GM23248 (cell line): ENCODE measurements around the gene SH3BGRL2. TPM values are rescaled to one million over a fixed set of nuclear protein-coding genes. Genes with fewer than 3 reads are reported as not detected.

Source experiments
- DNase-seq: peaks from one replicate; pipeline ENCODE4 v3.0.0-alpha.2; 2015
- H2AFZ ChIP-seq: fragments of 200-600 bp; sonication (generic); 2 replicates; pipeline ENCODE4 v1.6.1; 2016; ENCODE audit warnings: antibody characterized with exemption
- H3F3A ChIP-seq: fragments of 200-600 bp; sonication (generic); 2 replicates; pipeline ENCODE4 v1.6.1; 2016; ENCODE audit warnings: mild to moderate bottlenecking, antibody characterized with exemption, mixed run types; ENCODE audit not compliant: insufficient read depth
- H3K27ac ChIP-seq: fragments of 200-600 bp; sonication (generic); 2 replicates; pipeline ENCODE4 v1.5.1; 2016; ENCODE audit warnings: mild to moderate bottlenecking
- H3K27me3 ChIP-seq: fragments of 200-600 bp; sonication (generic); replicated peaks from 2 replicates; pipeline ENCODE4 v1.6.1; 2016; ENCODE audit warnings: mild to moderate bottlenecking; ENCODE audit not compliant: insufficient read depth
- H3K36me3 ChIP-seq: fragments of 200-600 bp; sonication (generic); 2 replicates; pipeline ENCODE4 v1.6.1; 2016; ENCODE audit warnings: low read depth, mild to moderate bottlenecking
- H3K4me1 ChIP-seq: fragments of 200-600 bp; sonication (generic); 2 replicates; pipeline ENCODE4 v1.6.1; 2016; ENCODE audit warnings: mild to moderate bottlenecking; ENCODE audit not compliant: insufficient read depth
- H3K4me2 ChIP-seq: fragments of 200-600 bp; sonication (generic); one replicate; pipeline ENCODE4 v1.6.1; 2016; ENCODE audit warnings: mild to moderate bottlenecking; ENCODE audit not compliant: unreplicated experiment
- H3K4me3 ChIP-seq: fragments of 200-600 bp; sonication (generic); 2 replicates; pipeline ENCODE4 v1.5.1; 2016; ENCODE audit warnings: mild to moderate bottlenecking
- H3K79me2 ChIP-seq: fragments of 200-600 bp; sonication (generic); 2 replicates; pipeline ENCODE4 v1.6.1; 2016; ENCODE audit warnings: mild to moderate bottlenecking; ENCODE audit not compliant: insufficient read depth
- H3K9ac ChIP-seq: fragments of 200-600 bp; sonication (generic); 2 replicates; pipeline ENCODE4 v1.6.1; 2016; ENCODE audit warnings: mild to moderate bottlenecking
- H3K9me2 ChIP-seq: fragments of 200-600 bp; sonication (generic); 2 replicates; pipeline ENCODE4 v1.6.1; 2016; ENCODE audit warnings: mixed run types, mild to moderate bottlenecking, moderate library complexity; ENCODE audit not compliant: insufficient read depth
- H3K9me3 ChIP-seq: fragments of 200-600 bp; sonication (generic); one replicate; pipeline ENCODE4 v1.6.1; 2017; ENCODE audit warnings: low read depth
- H4K20me1 ChIP-seq: fragments of 200-600 bp; sonication (generic); 2 replicates; pipeline ENCODE4 v1.6.0; 2016; ENCODE audit not compliant: insufficient read depth
- EZH2 ChIP-seq: fragments of 200-600 bp; sonication (generic); IDR thresholded peaks from 2 replicates; pipeline ENCODE4 v1.6.1; 2018; ENCODE audit warnings: antibody characterized with exemption, mild to moderate bottlenecking; ENCODE audit not compliant: insufficient read depth, poor library complexity, severe bottlenecking
- EZH2phosphoT487 ChIP-seq: fragments of 200-600 bp; sonication (generic); IDR thresholded peaks from 2 replicates; pipeline ENCODE4 v1.6.1; 2018; ENCODE audit warnings: antibody characterized with exemption, moderate library complexity, mild to moderate bottlenecking, low read depth; ENCODE audit not compliant: insufficient read depth
- WGBS, 2 experiments: methylation state at CpG; one replicate each; pipeline ENCODE4 v1.1.6; 2015 to 2017; ENCODE audit warnings: low lambda C conversion rate in 2 of 2, low coverage in 1 of 2; ENCODE audit errors: missing lambda C conversion rate in 2 of 2; 5-methylcytosine and 5-hydroxymethylcytosine counted together
- in situ Hi-C: fragments of 300-500 bp; cut with MboI; formaldehyde crosslinking; loops from 2 replicates; pipeline ENCODE4 v1.15.0; 2020
- polyA plus RNA-seq: library from polyadenylated mRNA; unstranded; fragments of >200 nt; fragmentation: Nextera tagmentation; extraction: Ambion mirVana; gene quantifications from 2 replicates; pipeline ENCODE4 v1.2.1, GENCODE V29; 2016
- total RNA-seq: library from RNA; depleted of rRNA; stranded (reverse); fragments of >200 nt; shearing (Covaris generic); gene quantifications from 2 replicates; pipeline ENCODE4 v1.2.3, GENCODE V29; 2014

SH3BGRL2 gene
- total and polyA plus RNA-seq, 2 experiments from 2014 or later, result 1.1 to 2.2 TPM

- H3K4me2 ChIP-seq, result no peak overlapping the region
- H2AFZ ChIP-seq, result no peak overlapping the region
- no peaks in the 10 kb centered on the region for H3K36me3 ChIP-seq
- H3K9ac ChIP-seq, result no peak overlapping the region
- no peaks in the 10 kb centered on the region for H3F3A ChIP-seq
- no peaks in the 10 kb centered on the region for H3K79me2 ChIP-seq
- no peaks in the 10 kb centered on the region for H3K4me1 ChIP-seq
- no peak for TF ChIP-seq EZH2
- no peak for TF ChIP-seq EZH2phosphoT487
- no peak for DNase-seq
- no peaks in the 10 kb centered on the region for H4K20me1 ChIP-seq
- WGBS, 2 experiments, result 93% methylated on average over 5 of the region's 5 CpGs
- H3K9me3 ChIP-seq, result no peaks in the 10 kb centered on the region
- in situ Hi-C loops, result no loop called here
- H3K27me3 ChIP-seq, result no peaks in the 10 kb centered on the region
- H3K4me3 ChIP-seq, result no peak overlapping the region
- no peaks in the 10 kb centered on the region for H3K9me2 ChIP-seq
- no peak overlapping the region for H3K27ac ChIP-seq
These were observed 74.4 kb downstream of the SH3BGRL2 start for GRCh38 chr6:79705456-79705995.

- no peak overlapping the region for H3K4me3 ChIP-seq
- in situ Hi-C loops, result no loop called here
- 75 to 78% methylated on average over 3 of the region's 3 CpGs for WGBS, 2 experiments
- H3K27ac ChIP-seq, result no peak overlapping the region
- DNase-seq, result no peak
- H3K4me1 ChIP-seq, result peaks cover 3% of the 10 kb centered on the region; the same call in 1 of the 2 replicates
- H3K79me2 ChIP-seq, result no peaks in the 10 kb centered on the region
- H4K20me1 ChIP-seq, result no peaks in the 10 kb centered on the region
- TF ChIP-seq EZH2phosphoT487 (no peak), EZH2 (no peak)
- H3K9me2 ChIP-seq, result no peaks in the 10 kb centered on the region
- H3K36me3 ChIP-seq, result no peaks in the 10 kb centered on the region
- H3K4me2 ChIP-seq, result no peak overlapping the region
- H3K9ac ChIP-seq, result no peak overlapping the region
- H3F3A ChIP-seq, result no peaks in the 10 kb centered on the region
- H3K27me3 ChIP-seq, result no peaks in the 10 kb centered on the region
- no peak overlapping the region for H2AFZ ChIP-seq
- no peaks in the 10 kb centered on the region for H3K9me3 ChIP-seq
These were observed 75.4 kb downstream of the SH3BGRL2 start for GRCh38 chr6:79706527-79706926.

DNA sequence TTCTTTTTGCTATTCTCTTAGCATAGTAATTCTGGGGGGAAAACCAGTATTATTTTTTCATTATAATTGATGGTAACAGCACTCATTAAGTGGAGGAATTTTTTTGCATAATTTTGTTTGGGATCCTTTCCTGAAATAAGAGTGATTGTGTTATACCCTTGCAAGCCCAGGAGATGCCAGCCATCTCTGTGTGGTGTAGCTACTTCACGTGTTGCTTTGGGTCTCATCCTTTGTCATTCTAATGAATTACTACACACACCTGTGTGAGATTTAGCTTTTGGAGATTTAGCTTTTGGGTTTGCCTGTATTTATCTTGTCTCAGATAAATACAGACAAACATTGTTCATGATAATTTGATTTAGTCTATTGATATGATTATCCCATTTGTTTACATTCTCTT, 76.5 kb downstream of the SH3BGRL2 start:
- no peaks in the 10 kb centered on the region for H3K79me2 ChIP-seq
- no peaks in the 10 kb centered on the region for H3K9me2 ChIP-seq
- no peak overlapping the region for H3K9ac ChIP-seq
- no peak for TF ChIP-seq EZH2
- TF ChIP-seq EZH2phosphoT487, result no peak
- no peaks in the 10 kb centered on the region for H3K9me3 ChIP-seq
- no peak for DNase-seq
- H3K4me1 ChIP-seq, result peaks cover 3% of the 10 kb centered on the region; the same call in 1 of the 2 replicates
- no peaks in the 10 kb centered on the region for H4K20me1 ChIP-seq
- no peaks in the 10 kb centered on the region for H3K36me3 ChIP-seq
- no peak overlapping the region for H3K27ac ChIP-seq
- no peaks in the 10 kb centered on the region for H3K27me3 ChIP-seq
- WGBS, 2 experiments, result 85 to 94% methylated on average over 1 of the region's 1 CpG
- H2AFZ ChIP-seq, result no peak overlapping the region
- in situ Hi-C loops, result no loop called here
- H3F3A ChIP-seq, result no peaks in the 10 kb centered on the region
- H3K4me2 ChIP-seq, result no peak overlapping the region
- H3K4me3 ChIP-seq, result no peak overlapping the region

- Histone ChIP-seq H3F3A (no peaks in the 10 kb centered on the region), H3K79me2 (no peaks in the 10 kb centered on the region), H3K4me2 (no peak overlapping the region), H3K4me3 (no peak overlapping the region), H3K9me2 (no peaks in the 10 kb centered on the region), H3K4me1 (peaks cover 3% of the 10 kb centered on the region; the same call in 1 of the 2 replicates), H2AFZ (no peak overlapping the region), H3K36me3 (no peaks in the 10 kb centered on the region), H3K27me3 (no peaks in the 10 kb centered on the region), H4K20me1 (no peaks in the 10 kb centered on the region), H3K27ac (no peak overlapping the region), H3K9ac (no peak overlapping the region), H3K9me3 (no peaks in the 10 kb centered on the region)
- WGBS, 2 experiments, result 28 to 37% methylated on average over 3 of the region's 3 CpGs
- no peak for DNase-seq
- TF ChIP-seq EZH2phosphoT487 (no peak), EZH2 (no peak)
- in situ Hi-C loops, result no loop called here
These were observed 77.1 kb downstream of the SH3BGRL2 start for GRCh38 chr6:79708095-79708791.
